HG03439 (cell line): ENCODE results near the gene KRT35.

Source experiments
- ATAC-seq: cut with Tn5 transposase; IDR thresholded peaks from one replicate; pipeline ENCODE4 v1.9.1; 2021; ENCODE audit warnings: mild to moderate bottlenecking, moderate library complexity; ENCODE audit not compliant: unreplicated experiment

Gene KRT35

GRCh38 chr17:41481036-41481435 is at the start of gene KRT35:
Gene KRT35 (minus strand): TSS chr17:41481151. CDS start chr17:41481097, 54 bp downstream.
- no peak for ATAC-seq

GRCh38 chr17:41530062-41531048 is 49.4 kb upstream of the KRT35 start:
- no peak for ATAC-seq

DNA sequence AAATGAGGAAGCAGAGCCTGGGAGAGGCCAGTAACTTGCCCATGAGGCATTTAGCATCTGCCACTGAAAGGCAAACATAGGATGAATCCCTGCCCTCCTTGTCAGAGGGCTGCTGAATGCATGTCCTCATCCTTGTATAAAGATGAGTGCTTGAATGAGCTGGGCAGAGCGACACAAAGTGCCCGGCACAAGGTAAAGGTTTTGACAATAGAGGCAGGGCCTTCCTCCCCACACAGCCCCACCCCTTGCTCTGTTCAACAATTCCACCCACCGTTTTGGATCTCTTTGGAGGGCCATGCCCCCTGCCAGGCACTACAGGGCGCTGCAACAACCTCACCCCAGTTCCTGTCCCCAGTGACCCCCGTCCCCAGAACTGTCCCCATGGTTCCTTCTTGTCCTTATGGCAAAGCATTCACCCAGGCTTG is 48.6 kb upstream of the KRT35 start:
- ATAC-seq = no peak

GRCh38 chr17:41528959-41529353 is 48.0 kb upstream of the KRT35 start:
- ATAC-seq = no peak

GRCh38 chr17:41527063-41528023 is 46.4 kb upstream of the KRT35 start:
- no peak for ATAC-seq

DNA sequence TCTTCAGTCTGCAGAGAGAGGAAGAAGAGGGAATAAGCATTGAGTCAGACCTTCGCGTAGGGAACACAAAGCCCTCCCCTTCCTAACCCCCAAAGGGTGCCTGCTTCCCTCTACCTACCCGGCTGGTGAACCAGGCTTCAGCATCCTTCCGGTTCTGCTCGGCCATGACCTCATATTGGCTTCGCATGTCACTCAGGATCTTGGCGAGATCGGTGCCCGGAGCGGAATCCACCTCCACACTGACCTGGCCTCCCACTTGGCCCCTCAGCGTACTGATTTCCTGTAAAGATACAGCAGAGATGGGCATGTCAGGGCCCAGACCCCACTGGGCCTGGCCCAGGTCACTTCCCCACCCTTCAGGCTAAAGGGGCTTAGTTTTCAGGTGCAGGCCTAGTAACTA is 43.3 kb upstream of the KRT35 start:
- ATAC-seq = no peak

DNA sequence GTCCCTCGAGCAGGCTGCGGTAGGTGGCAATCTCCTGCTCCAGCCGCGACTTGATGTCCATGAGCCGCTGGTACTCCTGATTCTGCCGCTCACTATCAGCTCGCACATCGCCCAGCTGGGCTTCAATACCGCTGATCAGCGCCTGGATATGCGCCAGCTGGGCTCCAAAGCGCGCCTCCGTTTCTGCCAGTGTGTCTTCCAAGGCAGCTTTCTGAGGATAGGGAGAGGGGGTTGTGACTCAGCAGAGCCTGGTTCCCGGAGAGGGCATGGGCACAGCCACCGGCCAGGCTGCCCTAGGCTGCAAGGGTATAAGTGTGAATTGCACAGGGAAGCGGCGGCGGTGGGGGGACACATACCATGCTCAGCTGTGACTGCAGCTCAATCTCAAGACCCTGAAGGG is 42.8 kb upstream of the KRT35 start:
- no peak for ATAC-seq

DNA sequence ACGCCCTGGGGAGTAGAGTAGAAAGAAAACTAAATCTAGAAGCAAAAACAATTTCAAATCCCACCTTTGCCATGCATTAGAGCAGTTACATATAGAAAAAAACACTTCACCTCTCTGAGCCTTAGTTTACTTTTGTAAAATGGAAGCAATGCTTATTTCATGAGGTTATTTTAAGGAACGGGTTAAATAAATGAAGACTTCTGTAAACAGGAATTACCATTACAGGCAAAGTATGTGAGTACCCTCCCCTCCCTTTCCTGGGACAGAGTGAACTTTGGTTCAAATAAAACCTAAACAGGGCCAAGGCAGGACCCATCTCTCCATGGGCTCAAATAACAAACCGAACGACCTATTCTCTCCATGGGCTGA is 42.3 kb upstream of the KRT35 start:
- ATAC-seq = no peak

- no peak for ATAC-seq
These were observed 41.6 kb upstream of the KRT35 start for GRCh38 chr17:41522301-41523224.

GRCh38 chr17:41521574-41522261 is 40.8 kb upstream of the KRT35 start:
- no peak for ATAC-seq

GRCh38 chr17:41520821-41521521 is 40.0 kb upstream of the KRT35 start:
- no peak for ATAC-seq

- no peak for ATAC-seq
These were observed 38.7 kb upstream of the KRT35 start for GRCh38 chr17:41519501-41520224.

DNA sequence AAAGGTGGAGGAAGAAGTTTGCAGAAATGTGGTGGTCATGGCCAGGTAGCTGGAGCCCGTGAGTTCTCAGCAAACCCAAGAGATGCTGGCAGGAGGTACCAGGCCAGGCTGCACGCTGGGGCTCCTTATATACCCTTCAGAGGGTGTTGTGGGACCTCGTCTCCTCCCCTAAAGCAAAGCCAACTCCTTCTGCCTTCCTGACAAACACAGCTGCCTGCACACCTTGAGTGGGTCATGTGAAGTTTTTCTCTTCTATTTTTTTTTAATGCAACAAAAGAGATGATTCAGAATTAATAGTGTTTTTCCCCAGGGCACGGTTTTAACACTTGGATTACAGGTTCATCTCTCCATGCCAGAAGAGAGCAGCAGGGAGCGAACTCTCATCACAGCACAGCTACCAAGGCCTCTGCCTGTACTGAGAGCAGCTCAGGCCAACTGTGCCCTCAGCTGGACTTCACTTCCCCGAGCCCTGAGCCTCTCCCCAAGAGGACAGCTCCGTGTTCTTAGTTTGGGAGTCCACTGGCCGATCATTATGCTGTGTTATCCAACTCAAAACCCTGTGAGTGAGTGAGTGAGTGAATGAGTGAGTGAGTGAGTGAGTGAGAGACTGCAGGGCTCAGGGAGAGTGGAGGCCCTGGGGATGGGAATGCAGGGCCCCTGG is 38.0 kb upstream of the KRT35 start, which contains the start of gene KRT15:
TSS of gene KRT15 (minus strand) at position 102 of the 661 bp plus-strand sequence. CDS start at position 39, 63 bp downstream.
- no peak for ATAC-seq

DNA sequence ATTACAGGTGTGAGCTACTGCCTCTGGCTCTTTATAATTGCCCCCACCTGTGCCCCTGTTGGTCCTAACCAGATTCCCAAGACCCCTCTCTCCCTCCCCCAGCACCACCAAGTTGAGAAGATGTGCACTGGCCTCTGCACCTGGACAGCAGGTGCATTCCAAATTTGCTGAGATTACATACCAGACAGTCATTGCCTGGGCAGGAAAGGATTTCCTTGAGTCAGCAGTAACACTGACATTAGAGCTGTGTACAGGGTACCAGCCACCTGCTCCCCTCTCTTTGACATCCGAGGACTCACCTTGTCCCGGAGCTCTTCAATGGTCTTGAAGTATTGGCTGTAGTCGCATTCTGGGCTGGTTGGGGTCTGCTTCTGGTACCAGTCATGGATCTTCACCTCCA is 37.1 kb upstream of the KRT35 start:
- no peak for ATAC-seq

DNA sequence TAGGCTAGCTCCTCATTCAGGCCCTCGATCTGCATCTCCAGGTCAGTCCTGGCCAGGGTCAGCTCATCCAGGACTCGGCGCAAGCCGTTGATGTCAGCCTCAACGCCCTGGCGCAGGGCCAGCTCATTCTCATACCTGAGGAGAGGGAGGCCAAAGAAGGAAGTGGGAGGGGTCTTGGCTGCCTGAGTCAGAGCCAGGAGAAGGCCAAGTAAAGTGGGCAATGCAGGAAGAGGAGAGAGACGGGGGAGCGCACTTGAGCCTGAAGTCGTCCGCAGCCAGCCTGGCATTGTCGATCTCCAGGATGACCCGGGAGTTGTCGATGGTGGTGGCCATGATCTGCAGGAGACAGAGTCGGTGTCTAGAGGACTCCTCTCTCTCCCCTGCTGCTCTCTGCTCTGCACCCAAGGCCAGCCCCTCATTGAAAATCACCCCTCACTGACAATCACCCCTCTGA is 35.9 kb upstream of the KRT35 start:
- no peak for ATAC-seq

DNA sequence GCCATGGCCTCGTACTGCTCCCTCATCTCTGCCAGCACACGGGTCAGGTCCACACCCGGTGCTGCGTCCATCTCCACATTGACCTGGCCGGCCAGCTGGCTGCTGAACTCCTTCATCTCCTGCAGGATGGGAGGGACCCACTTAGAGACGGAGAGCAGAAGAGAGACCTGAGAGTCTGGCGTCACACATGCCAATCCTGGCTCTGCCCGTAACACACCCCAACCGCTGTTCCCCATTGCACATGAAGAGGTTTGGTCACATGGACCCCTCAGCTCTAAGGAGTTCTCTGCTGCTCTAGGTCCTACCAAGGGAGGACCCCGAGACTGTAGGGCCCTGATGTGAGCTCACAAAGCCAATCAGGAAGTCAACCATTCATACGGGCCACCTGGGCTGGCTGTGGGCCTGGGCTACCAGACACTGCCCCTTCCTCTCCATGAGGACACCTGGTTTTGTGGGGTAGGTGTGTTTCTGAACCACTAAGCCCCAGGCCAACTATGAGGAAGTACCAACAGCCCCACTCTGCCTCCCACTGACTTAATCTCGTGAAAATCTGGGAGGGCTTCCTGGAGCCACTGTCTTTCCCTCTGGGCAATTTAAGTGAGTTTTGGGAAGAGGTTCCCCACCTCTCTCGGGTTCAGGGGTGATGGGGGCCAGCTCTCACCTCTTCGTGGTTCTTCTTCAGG is 35.3 kb upstream of the KRT35 start:
- ATAC-seq = no peak

DNA sequence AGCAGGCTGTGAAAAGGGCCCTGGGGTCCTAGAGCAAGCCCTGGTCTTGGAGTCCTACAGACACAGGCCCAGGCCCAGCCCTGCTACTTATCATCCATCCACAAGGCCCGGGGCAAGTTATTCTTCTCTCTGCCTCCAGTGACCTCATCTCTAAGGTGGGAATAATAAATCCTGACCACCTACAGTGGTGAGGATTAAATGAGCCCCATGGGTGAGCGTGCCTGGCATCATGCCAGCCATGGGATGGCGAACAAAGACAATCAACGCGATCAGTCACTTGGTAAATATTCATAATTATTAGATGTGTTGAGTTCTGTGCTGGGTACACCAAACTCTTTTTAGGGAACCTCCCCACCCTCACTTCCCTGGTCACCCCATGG is 32.2 kb upstream of the KRT35 start:
- no peak for ATAC-seq
